DOHH2 (cell line): ENCODE results near the gene CEBPZ.

ENCODE experiments used
- CTCF ChIP-seq: fragments of 200-600 bp; sonication (generic); IDR thresholded peaks from one replicate; pipeline ENCODE4 v1.5.1; 2014; ENCODE audit warnings: antibody characterized with exemption, mild to moderate bottlenecking, low read depth, low read length; ENCODE audit not compliant: poor library complexity, severe bottlenecking
- EZH2phosphoT487 ChIP-seq: fragments of 200-600 bp; sonication (generic); IDR thresholded peaks from 2 replicates; pipeline ENCODE4 v1.6.1; 2017; ENCODE audit warnings: borderline replicate concordance, mild to moderate bottlenecking, antibody characterized with exemption, low read length, moderate library complexity, mixed read lengths

GRCh38 chr2:37191253-37191652 is 40.1 kb downstream of the CEBPZ start:
- TF ChIP-seq CTCF (no peak), EZH2phosphoT487 (no peak)
